ENCODE results near the gene TNN.

The TNN gene

DNA sequence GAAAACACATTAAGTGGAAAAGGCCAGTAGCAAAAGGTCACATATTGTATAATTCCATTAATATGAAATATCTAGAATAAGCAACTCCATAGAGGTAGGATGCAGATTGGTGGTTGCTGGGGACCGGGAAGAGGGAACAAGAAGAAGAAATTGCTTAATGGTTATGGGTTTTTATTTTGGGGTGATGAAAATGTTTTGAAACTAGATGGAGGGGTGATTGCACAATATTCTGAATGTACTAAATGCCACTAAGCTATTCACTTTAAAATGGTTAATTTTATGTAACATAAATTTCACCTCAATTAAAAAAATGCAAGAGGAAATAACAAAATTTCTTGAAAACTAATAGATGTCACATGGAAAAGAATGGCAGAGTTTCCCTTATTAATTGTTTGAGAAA is 118.3 kb downstream of the TNN start:
- TF ChIP-seq, protein P1, sequence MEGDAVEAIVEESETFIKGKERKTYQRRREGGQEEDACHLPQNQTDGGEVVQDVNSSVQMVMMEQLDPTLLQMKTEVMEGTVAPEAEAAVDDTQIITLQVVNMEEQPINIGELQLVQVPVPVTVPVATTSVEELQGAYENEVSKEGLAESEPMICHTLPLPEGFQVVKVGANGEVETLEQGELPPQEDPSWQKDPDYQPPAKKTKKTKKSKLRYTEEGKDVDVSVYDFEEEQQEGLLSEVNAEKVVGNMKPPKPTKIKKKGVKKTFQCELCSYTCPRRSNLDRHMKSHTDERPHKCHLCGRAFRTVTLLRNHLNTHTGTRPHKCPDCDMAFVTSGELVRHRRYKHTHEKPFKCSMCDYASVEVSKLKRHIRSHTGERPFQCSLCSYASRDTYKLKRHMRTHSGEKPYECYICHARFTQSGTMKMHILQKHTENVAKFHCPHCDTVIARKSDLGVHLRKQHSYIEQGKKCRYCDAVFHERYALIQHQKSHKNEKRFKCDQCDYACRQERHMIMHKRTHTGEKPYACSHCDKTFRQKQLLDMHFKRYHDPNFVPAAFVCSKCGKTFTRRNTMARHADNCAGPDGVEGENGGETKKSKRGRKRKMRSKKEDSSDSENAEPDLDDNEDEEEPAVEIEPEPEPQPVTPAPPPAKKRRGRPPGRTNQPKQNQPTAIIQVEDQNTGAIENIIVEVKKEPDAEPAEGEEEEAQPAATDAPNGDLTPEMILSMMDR (IDR thresholded peaks at IDR 0.05; ENCODE audit: control insufficient read depth, insufficient read depth, low read depth, low read length, missing control alignments): no peak
- H3K4me3 ChIP-seq (ENCODE audit: control insufficient read depth, low read depth, low read length): no peak overlapping the region
- DNase-seq (ENCODE audit: low read depth): no peak

DNA sequence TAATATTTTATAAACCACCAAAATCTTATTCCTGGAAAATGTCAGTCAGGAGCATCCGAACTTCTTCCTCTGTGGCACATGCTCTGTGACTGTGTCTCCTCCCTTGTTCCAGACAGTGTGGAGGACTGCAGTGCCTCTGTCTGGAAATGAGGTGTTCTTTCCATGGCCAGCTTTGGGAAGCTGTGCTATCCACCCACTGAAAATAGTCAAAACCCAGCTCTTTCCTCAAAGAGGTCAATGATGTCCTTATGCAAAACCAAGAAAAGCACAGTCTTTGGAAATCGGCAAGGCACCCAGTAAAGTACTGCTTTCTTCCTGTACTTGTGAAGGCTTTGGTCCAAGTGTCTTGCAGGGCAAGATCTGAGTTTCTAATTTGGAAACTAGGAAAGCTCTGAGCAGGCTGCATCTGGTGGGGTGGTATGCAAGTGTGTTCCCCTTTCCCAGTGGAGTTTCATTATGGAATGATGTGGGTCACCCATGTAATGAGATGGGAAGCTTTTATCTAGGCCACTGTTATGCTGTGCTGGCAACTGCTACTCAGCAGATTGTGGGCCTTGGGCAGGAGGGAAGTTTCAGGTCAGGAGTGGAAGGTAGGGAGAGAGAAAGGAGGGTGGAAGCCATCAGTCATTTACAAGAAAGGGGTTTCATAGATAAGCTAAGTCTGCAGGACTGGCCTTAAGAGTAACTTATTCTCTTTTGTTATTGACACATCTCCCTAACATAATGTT is 119.0 kb downstream of the TNN start:
- no peak for DNase-seq (ENCODE audit: low read depth)
- no peak overlapping the region for H3K4me3 ChIP-seq (ENCODE audit: control insufficient read depth, low read depth, low read length)
- TF ChIP-seq, protein P1 (IDR thresholded peaks at IDR 0.05; ENCODE audit: control insufficient read depth, insufficient read depth, low read depth, low read length, missing control alignments): no peak

DNA sequence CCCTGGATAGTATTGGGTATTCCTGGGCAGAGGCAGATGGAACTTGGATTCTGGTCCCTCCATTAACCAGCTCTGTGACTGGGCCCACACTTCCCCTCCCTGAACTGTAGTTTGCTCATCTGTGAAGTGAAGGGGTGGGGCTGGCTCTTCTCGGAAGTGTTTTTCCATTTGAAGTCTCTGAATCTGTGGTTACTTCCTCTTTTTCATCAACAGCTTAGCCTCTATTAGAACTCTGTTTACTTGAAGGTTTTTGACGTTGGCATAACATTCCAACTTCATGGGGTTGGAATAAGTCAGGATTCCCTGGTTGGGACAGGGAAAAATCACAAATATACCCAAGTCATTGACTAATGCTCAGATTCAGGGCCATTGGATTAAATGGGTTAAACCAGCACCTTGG is 121.3 kb downstream of the TNN start:
- no peak for DNase-seq (ENCODE audit: low read depth)
- H3K4me3 ChIP-seq (ENCODE audit: control insufficient read depth, low read depth, low read length): no peak overlapping the region
- TF ChIP-seq, protein P1 (IDR thresholded peaks at IDR 0.05; ENCODE audit: control insufficient read depth, insufficient read depth, low read depth, low read length, missing control alignments): no peak

DNA sequence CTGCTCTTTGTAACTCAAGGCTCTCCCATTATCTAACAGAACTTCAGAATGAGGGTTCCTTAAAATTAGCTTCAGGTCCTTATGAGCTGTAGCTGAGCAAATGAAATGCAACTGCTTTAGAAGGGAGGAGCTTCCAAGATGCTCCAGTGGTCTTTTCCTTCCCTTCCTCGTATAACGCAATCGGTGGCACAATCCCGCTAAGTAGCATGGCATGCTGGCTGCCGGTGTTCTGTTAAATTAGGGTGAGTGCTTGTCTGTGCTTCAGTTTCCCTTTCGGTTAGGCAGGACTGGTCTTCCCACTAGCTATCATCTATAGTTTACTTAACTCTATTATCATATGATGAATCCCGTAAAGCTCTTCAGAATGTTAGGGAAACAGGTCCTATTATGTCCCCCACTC is 124.0 kb downstream of the TNN start:
- TF ChIP-seq, protein P1 (IDR thresholded peaks at IDR 0.05; ENCODE audit: control insufficient read depth, insufficient read depth, low read depth, low read length, missing control alignments): no peak
- no peak for DNase-seq (ENCODE audit: low read depth)
- H3K4me3 ChIP-seq (ENCODE audit: control insufficient read depth, low read depth, low read length): peak overlapping the region; percentile 40

DNA sequence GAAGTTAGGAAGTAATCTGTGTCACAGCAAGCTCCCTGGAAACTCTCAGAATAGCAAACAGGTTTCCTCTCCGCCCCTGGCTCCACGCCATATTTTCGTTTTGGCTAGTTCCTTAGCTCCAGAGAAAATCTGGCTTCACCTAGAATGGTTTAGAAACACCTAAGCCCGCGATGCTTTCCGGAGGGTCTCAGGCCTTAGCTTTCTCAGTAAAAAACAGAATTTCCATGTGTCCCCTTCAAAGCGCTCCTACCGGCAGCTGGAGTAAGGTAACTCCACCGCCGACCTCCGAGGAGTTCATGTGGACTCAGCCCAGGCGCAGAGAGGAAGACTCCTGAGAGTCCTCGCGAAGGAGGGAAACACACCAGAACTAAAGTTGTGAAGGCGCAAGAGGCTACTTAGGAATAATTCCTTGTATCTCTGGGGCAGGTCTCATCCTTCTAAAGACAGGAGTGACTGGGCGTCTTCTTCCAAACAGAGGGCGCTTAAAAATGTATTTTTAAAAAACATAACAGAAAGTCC is 124.5 kb downstream of the TNN start:
- peak overlapping the region; percentile 40 for H3K4me3 ChIP-seq (ENCODE audit: control insufficient read depth, low read depth, low read length)
- DNase-seq (ENCODE audit: low read depth): no peak
- TF ChIP-seq, protein P1 (IDR thresholded peaks at IDR 0.05; ENCODE audit: control insufficient read depth, insufficient read depth, low read depth, low read length, missing control alignments): no peak

DNA sequence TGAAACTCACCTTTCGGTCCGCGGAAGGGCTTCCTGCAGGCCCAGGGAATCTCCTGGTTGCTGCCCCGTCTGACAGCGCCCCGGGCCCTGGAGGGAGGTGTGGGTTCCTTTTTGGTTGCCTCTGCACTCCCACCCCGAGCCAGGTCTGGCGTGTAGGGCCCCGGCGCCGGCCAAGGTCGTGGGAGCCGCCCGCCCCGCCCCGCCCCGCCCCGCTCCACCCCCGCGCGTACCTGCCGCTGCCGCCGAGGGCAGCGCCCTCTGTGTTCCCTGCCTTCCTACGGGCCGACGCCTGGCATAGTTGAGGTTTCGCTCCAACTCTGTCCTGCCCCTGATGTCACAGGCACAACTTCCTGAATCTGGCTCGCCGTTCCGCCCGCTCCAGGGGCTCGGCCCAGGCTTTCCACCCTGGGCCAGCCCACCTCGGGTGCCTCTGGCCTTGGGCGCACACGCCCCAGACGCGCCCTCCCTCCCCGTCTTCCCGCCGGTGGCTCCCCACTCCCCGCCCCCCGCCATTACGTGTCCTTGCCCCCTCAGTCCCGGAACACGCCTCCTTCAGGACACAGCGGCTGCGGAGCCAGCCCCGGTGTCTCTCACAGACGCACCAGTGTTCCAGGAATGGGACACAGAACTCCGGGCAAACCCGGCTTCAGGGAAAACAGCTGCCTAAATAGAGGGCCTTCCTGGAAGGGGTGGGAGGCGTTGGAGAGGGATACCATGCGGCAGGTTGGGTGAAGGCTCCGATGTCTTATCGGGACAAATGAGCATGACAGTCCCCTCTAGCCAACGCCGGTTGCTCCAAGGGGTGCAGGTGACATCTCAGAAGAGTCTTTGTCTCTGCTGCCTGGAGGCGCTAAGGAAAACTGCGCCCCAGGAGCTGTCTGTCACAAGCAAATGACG is 125.2 kb downstream of the TNN start, which contains the start of gene KIAA0040:
Gene KIAA0040, minus strand, starts transcription at position 147 of the 897 bp plus-strand sequence. CDS start 31,763 bp downstream, outside the sequence.
- TF ChIP-seq, protein P1 (IDR thresholded peaks at IDR 0.05; ENCODE audit: control insufficient read depth, insufficient read depth, low read depth, low read length, missing control alignments): no peak
- peak within 1 kb of the TSS; percentile 40 for H3K4me3 ChIP-seq (ENCODE audit: control insufficient read depth, low read depth, low read length)
- DNase-seq (ENCODE audit: low read depth): no peak
